Measurements from ENCODE around the gene ATP6V1C2. TPM values are rescaled to one million over a fixed set of nuclear protein-coding genes. Genes with fewer than 3 reads are reported as not detected.
"Not testable (repeated sequence)": the region's sequence is repeated elsewhere in the genome, so short reads cannot be mapped to it uniquely, and the experiment has no call there.

The ATP6V1C2 gene
- total RNA-seq, 1 experiment from 2014 or later: not detected

- peak; percentile 31 for DNase-seq (ENCODE audit: low spot score)
These were observed 92.0 kb downstream of the ATP6V1C2 start for GRCh38 chr2:10813163-10814138.

DNA sequence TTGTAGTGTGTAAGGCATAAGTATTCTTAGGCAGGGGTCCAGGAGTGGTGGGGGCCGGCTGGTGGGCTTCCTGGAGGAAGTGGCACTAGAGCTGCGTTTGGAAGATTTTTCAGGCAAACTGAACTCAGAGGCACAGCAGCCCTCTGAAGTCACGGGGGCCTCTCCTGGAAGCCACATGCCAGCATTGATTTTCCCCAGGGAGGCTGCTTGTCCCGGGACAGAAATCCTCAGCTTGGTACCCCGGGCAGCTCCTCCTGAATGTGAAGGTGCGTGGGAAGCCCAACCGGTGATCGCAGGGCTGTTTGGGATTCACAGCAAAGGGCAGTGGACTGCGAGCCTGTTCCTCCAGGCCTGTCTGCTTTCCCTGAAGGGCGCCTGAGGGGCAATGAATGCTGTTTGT lies 92.7 kb downstream of the ATP6V1C2 start:
- DNase-seq (ENCODE audit: low spot score): no peak

- DNase-seq (ENCODE audit: low spot score): no peak
These were observed 93.3 kb downstream of the ATP6V1C2 start for GRCh38 chr2:10814571-10815331.

GRCh38 chr2:10817413-10817812 lies 96.0 kb downstream of the ATP6V1C2 start:
- no peak for DNase-seq (ENCODE audit: low spot score)

DNA sequence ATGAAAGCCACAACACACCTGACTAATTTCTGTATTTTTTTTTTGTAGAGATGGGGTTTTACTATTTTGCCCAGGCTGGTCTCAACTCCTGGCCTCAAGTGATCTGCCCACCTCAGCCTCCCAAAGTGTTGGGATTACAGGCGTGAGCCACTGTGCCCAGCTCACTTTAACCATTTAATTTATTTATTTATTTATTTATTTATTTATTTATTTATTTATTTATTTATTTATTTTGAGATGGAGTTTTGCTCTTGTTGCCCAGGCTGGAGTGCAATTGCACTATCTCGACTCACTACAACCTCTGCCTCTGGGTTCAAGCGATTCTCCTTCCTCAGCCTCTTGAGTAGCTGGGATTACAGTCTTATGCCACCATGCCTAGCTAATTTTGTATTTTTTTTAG lies 96.9 kb downstream of the ATP6V1C2 start:
- DNase-seq (ENCODE audit: low spot score): not testable (repeated sequence)

- no peak for DNase-seq (ENCODE audit: low spot score)
These were observed 97.6 kb downstream of the ATP6V1C2 start for GRCh38 chr2:10818984-10819383.

DNA sequence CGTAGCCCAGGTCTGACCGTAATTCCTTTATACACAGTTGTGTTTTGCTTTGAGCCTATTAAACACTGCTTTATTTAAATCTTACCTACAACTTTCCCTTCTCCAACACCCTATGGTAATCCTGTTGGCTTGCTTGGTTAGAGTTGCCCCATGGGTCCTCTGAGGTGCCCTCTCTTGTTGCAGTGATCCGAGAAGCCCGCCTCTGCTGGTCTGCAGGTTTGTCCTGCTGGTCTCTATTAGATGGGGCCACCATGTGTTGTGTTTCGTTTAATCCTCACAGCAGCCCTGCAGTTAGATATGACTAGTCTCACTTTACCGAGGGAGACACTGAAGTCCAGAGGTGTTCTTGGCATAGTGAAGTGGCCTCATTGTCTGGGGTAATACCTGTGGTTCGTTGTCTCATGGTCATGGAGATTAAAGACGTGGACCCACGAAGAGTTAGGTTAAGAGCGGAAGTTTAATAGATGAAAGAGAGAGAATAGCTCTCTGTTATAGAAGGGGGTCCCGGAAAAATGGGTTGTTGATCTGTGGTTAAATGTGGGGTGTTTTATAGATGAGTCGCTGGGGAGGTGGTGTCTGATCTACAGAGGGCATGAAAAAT lies 98.4 kb downstream of the ATP6V1C2 start:
- no peak for DNase-seq (ENCODE audit: low spot score)

DNA sequence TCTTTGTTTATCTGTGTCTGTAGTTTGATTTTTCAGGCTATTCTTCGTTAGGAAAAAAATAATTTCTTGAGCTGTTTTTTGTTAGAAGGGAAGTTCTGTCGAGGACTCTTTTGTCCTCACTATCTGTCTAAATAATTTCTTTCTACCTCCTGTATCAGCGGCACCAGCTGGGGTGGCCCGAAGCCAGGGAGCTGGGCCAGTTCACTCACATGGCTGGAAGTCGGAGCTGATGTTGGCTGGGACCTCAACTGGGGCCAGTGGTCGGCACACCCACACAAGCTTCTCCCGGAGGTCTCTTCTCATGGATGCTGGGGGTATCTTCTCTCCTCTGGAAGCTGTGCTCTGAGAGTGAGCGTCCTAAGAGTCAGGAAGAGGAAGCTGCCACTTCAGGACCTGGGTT lies 99.1 kb downstream of the ATP6V1C2 start:
- no peak for DNase-seq (ENCODE audit: low spot score)

DNA sequence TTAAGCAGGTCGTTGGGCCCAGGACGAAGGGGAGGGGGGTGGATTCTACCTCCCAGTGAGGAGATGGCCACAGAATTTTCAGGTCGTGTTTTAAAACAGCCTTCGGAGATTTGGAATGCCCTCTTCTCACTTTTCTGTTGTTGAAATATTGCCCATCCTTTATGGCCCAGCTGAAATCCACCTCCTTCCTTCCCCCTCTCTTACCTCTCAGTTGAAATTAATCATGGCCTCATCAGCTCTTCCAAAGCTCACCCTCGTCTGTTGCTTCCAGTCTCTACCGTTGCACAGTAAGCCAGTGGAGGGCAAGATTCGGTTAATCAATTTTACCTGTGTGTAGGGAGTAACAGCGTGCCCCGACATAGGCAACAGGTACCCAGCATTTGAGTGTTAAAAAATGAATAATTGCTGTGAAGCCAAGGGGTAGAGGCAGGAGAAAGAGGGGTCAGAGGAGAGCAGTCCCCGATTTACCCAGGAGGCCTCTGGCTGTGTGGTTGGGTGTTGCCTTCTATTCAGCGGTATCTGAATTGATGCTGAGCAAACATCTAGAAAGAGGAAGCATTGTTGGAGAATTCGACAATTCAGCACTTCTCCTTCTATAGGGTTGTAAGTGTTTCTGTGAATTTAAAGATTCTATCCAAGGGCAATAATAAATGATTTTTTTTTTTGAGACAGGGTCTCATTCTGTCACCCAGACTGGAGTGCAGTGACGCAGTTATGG lies 99.7 kb downstream of the ATP6V1C2 start:
- DNase-seq (ENCODE audit: low spot score): no peak

DNA sequence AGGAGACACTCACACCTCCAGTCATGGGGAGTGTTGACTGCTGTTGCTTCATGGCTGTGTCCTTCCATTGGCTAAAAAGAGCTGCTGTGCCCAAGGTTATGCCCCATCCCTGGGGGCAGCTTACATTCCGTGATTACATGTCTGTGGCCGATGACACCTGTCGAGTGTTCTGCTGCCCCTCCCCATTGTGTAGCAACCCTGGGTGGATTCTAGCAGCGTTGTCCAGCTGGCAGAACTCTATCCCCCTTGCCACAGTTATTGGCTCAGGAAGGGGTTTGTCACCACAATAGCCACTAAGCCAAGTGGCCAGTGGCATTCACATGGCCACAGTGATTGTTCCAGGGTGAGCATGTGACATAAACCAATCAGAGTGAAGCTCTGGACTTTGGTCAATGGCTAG lies 102.8 kb downstream of the ATP6V1C2 start:
- no peak for DNase-seq (ENCODE audit: low spot score)

DNA sequence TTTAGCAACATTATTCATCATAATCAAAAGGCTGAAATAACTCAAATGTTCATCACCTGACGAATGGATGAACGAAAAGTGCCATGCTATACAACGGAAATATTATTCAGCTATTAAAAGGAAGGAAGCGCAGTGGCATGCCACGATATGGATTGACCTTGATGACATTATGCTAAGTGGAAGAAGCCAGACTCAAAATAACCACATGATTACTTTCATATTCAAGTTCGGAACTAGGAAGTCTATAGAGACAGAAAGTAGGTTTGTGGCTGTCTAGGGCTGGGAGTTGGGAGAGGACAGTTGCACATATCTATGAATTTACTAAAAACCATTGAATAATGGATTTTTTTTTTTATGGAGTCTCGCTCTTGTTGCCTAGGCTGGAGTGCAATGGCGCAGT lies 104.6 kb downstream of the ATP6V1C2 start:
- DNase-seq (ENCODE audit: low spot score): no peak

DNA sequence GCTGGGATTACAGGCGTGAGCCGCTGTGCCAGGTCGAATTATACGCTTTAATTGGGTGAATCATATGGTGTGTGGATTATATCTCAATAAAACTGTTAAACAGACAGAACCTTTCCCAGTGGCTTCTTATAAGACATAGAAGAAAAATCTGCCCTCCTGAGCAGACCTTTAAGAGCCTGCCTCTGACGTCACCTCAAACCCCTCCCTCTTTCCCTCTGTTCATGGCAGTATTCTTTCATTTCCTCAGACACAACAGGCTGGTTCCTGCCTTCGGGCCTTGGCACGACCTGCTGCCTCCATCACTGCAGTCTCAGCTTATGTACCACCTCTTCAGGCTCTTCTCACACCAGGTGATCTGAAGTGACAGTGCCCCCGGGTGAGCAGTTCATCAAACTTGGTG lies 105.2 kb downstream of the ATP6V1C2 start:
- no peak for DNase-seq (ENCODE audit: low spot score)

DNA sequence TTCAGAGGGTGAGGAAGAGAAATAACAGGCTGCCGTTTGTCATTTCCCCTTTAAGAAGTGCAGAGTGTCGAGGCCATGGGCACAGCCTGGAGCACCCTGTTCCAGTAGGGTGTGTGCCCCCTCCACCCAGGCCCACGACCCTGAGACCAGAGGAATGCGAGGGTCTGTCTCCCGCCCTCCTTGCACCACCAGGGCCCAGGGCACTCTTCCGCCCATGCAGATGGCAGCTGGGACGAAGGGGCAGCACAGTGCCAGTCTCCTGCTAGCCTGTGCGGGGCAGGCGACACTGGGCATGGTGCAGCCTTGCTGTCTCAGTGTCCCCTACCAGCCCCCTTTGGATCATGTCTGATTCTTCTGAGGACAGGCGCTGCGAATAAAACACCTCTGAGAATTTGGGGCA lies 106.9 kb downstream of the ATP6V1C2 start:
- DNase-seq (ENCODE audit: low spot score): no peak

GRCh38 chr2:10829299-10829698 lies 107.9 kb downstream of the ATP6V1C2 start:
- DNase-seq (ENCODE audit: low spot score): no peak

DNA sequence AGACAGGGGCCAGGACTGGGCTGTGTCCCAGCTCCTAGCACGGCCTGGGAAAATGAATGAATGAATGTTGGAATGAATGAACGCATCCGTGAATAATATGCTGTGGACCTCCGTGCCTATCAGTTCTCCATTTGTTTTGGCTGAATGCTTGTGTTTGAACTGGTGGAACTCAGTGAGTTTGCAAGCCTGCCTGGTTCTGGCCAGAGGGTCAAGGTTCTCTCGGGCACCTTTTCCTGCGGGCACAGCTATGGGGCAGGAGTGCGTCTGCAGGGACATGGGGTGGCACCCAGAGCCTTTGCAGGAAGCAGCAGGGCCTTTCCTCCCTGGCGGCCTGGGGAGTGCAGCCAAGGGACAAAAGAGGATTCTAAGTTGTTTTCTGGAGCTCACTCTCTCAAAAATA lies 108.8 kb downstream of the ATP6V1C2 start:
- no peak for DNase-seq (ENCODE audit: low spot score)

- DNase-seq (ENCODE audit: low spot score): no peak
These were observed 109.4 kb downstream of the ATP6V1C2 start for GRCh38 chr2:10830641-10831399.

GRCh38 chr2:10831400-10831985 lies 110.1 kb downstream of the ATP6V1C2 start:
- no peak for DNase-seq (ENCODE audit: low spot score)

DNA sequence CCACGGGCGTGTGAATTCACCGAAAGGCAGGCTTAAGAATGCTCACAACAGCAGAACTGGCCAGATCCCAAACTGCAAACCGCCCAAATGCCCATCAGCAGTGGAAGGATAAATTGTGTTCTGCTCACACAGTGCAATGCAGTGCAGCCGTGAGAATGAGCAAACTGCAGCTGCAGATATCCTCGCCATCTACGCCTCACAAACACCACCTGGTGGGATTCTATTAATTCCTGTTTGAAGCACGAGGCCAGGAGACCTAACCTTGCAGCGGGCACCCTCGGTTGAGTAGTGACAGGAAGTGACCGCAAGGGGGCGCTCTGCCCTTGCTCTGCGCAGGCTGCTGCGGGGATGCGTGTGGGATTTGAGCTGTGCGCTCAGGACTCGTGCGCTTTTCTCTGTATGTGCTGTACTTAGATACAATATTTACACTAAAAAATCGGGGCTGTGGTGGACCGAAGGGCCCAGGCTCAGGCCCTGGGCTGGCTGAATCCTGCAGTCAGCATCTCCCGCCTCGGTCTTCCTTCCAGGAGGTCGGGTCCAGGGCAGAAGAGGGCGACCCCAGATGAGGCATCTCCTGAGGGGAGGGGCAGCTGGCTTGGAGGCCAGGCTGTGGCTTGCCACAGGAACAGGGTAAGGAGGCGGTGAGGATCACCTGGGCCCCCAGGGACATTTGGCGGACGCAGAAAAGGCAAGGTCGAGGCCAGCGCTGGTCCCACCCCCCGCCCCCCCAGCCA lies 110.9 kb downstream of the ATP6V1C2 start:
- DNase-seq (ENCODE audit: low spot score): peak; percentile 92

- DNase-seq (ENCODE audit: low spot score): no peak
These were observed 111.6 kb downstream of the ATP6V1C2 start for GRCh38 chr2:10833021-10833420.
